Stomach smooth muscle (tissue), 2 donors: ENCODE measurements around the gene CC2D2A.

Source experiments
- H3K27ac ChIP-seq: one replicate; pipeline ENCODE4 v1.7.0; 2013; ENCODE audit warnings: mild to moderate bottlenecking, low read length, inconsistent platforms
- H3K27me3 ChIP-seq, 2 donors: one replicate each; pipeline ENCODE4 v1.7.0; 2013; ENCODE audit warnings: low read length in 2 of 2; ENCODE audit not compliant: insufficient read depth in 2 of 2, control insufficient read depth in 1 of 2
- H3K36me3 ChIP-seq, 2 donors: one replicate each; pipeline ENCODE4 v1.7.0; 2013; ENCODE audit warnings: low read length in 2 of 2; ENCODE audit not compliant: control insufficient read depth in 2 of 2, insufficient read depth in 2 of 2
- H3K4me1 ChIP-seq: one replicate; pipeline ENCODE4 v1.7.0; 2013; ENCODE audit warnings: low read length; ENCODE audit not compliant: control insufficient read depth, insufficient read depth
- H3K4me3 ChIP-seq, 2 donors: one replicate each; pipeline ENCODE4 v1.7.0; 2013; ENCODE audit warnings: low read length in 2 of 2
- H3K9ac ChIP-seq, 2 donors: one replicate each; pipeline ENCODE4 v1.7.0; 2013; ENCODE audit warnings: low read length in 2 of 2, mild to moderate bottlenecking in 1 of 2
- H3K9me3 ChIP-seq, 2 donors: one replicate each; pipeline ENCODE4 v1.7.0; 2013; ENCODE audit warnings: low read length in 2 of 2; ENCODE audit not compliant: control insufficient read depth in 2 of 2
- donor health status: healthy.
- donor health status: Pancreatic carcinoma.

The CC2D2A gene

DNA sequence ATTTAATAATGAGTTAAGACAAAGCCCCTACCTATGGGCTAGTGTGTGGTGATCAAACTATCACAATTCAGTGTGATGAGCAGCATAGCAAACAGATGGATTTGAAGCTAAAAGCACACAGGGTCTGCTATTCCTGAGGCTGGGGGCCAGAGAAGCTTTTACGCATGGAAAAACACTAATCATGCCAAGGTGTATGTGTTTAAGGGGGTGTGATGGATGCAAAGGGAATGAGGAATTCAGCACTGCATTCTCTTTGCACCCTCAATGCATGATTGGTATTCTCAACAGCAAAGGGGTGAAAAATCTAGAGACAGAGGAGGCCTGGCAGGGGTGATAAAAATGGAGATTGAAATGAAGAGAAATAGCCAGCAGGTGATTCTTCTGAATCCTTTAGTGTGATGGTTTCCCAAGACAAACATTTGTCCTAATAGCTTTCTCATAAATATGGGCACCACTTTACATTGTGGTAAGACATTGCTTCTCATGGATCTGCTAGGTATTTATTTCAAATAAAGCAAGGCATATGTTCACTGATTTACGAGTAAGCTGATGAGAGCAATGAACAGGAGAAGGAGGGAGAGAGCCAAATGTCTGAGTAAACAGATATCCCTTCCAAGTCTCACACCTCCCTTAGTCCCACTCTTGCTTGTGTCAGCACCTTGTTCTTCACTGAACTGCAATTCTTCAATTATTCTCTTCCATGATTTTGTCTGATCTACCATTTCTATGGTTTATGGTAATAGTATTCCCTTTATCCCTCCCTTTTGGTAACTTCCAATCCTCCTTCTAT, 26.1 kb upstream of the CC2D2A start:
- H3K9me3 ChIP-seq: peaks cover 0 to 3% of the 10 kb centered on the region in 2 donors
- H3K9ac ChIP-seq: no peak overlapping the region
- peaks cover 0 to 8% of the 10 kb centered on the region in 2 donors for H3K36me3 ChIP-seq
- no peak overlapping the region for H3K4me3 ChIP-seq
- H3K27me3 ChIP-seq: no peaks in the 10 kb centered on the region
- no peaks in the 10 kb centered on the region for H3K4me1 ChIP-seq
- H3K27ac ChIP-seq: no peak overlapping the region

DNA sequence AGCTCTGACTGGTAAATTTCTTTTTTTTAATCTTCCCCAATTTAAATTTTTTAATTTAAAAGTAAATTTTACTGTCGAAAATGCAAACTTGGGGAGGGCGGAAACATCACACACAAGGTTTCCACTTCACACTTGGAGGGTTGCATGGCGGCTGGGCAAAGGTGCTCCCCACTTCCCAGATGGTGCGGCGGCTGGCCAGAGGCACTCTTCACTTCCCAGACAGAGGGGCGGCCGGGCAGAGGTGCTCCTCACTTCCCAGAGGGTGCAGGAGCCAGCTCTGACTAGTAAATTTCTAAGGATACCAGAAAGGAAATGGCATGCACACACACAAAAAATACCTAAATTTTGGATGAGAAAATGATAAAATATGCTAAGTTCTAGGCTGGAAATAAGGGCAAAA, 25.4 kb upstream of the CC2D2A start:
- no peaks in the 10 kb centered on the region for H3K27me3 ChIP-seq

DNA sequence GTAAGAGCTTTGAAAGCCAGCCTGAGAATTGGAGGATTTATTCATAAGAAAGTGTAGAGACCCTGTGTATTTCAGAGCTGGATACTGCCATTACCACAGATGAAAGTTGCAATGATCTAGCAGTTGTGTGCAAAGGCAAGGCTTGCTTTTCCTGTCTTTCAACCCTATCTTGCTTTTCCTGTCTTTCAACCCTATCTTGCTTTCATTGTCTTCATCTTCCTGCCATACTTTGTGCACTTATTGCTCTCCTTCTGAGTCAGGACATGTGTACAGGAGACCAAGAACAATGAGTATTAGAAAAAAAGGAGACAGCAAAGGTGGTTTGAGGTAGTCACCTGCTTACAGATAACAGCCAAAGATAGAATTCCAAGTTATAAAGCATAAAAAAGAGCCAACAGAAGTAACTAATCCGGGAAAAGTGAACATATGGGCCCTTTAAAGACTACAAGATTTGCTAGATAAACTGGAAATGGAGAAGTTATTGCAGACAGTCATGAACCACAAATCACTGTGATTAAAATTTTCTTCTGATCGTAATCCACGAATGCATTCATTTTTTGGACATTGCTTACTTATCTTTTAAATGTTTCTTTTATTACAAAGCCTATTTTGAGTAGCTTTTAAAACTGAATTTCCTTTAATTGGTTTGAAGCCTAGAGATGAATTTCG, 24.7 kb upstream of the CC2D2A start:
- no peaks in the 10 kb centered on the region for H3K27me3 ChIP-seq
- no peaks in the 10 kb centered on the region for H3K4me1 ChIP-seq
- no peak overlapping the region for H3K27ac ChIP-seq
- H3K9me3 ChIP-seq: peaks cover 0 to 3% of the 10 kb centered on the region in 2 donors
- H3K36me3 ChIP-seq: peaks cover 0 to 8% of the 10 kb centered on the region in 2 donors
- H3K9ac ChIP-seq: no peak overlapping the region
- no peak overlapping the region for H3K4me3 ChIP-seq

More for the DNA sequence above, 25.4 kb upstream of the CC2D2A start:
- no peak overlapping the region for H3K27ac ChIP-seq
- H3K36me3 ChIP-seq: peaks cover 0 to 8% of the 10 kb centered on the region in 2 donors
- no peak overlapping the region for H3K9ac ChIP-seq
- H3K4me1 ChIP-seq: no peaks in the 10 kb centered on the region
- peaks cover 0 to 3% of the 10 kb centered on the region in 2 donors for H3K9me3 ChIP-seq
- no peak overlapping the region for H3K4me3 ChIP-seq

GRCh38 chr4:15451181-15451865, 18.4 kb upstream of the CC2D2A start:
- Histone ChIP-seq H3K27me3 (no peaks in the 10 kb centered on the region), H3K4me1 (peaks cover 25% of the 10 kb centered on the region), H3K9ac (peak overlapping the region in 1 of 2 donors; percentile 22), H3K27ac (peak overlapping the region; percentile 55), H3K9me3 (no peaks in the 10 kb centered on the region), H3K36me3 (peaks cover 0 to 2% of the 10 kb centered on the region in 2 donors), H3K4me3 (peak overlapping the region in 1 of 2 donors; percentile 29)

GRCh38 chr4:15451866-15452765, 17.6 kb upstream of the CC2D2A start:
- Histone ChIP-seq H3K4me3 (peak overlapping the region in 1 of 2 donors; percentile 29), H3K9me3 (no peaks in the 10 kb centered on the region), H3K4me1 (peaks cover 31% of the 10 kb centered on the region), H3K9ac (peak overlapping the region in 1 of 2 donors; percentile 7), H3K27ac (peak overlapping the region; percentile 55), H3K36me3 (no peaks in the 10 kb centered on the region), H3K27me3 (no peaks in the 10 kb centered on the region)

DNA sequence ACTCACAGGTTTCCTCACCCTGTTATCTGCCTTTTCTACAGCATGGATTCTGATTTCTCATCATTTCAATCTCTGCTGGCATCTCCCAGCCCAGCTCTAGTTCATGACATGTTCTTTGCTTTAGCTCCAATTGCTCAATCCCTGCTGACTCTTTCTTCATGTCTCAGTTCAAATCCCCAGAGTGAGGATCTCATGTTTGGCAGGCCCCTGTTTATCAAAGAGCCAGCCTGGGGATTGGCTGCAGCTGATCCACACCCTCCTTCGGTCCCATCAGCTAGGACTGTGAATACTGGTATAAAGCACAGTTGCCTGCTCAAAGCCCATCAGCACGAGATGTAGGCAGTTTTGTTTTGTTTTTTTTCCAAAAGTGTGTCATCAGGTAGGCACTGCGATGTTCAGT, 14.4 kb upstream of the CC2D2A start:
- Histone ChIP-seq H3K27ac (no peak overlapping the region), H3K9ac (no peak overlapping the region), H3K27me3 (no peaks in the 10 kb centered on the region), H3K36me3 (no peaks in the 10 kb centered on the region), H3K9me3 (no peaks in the 10 kb centered on the region), H3K4me3 (no peak overlapping the region), H3K4me1 (peaks cover 44% of the 10 kb centered on the region)

DNA sequence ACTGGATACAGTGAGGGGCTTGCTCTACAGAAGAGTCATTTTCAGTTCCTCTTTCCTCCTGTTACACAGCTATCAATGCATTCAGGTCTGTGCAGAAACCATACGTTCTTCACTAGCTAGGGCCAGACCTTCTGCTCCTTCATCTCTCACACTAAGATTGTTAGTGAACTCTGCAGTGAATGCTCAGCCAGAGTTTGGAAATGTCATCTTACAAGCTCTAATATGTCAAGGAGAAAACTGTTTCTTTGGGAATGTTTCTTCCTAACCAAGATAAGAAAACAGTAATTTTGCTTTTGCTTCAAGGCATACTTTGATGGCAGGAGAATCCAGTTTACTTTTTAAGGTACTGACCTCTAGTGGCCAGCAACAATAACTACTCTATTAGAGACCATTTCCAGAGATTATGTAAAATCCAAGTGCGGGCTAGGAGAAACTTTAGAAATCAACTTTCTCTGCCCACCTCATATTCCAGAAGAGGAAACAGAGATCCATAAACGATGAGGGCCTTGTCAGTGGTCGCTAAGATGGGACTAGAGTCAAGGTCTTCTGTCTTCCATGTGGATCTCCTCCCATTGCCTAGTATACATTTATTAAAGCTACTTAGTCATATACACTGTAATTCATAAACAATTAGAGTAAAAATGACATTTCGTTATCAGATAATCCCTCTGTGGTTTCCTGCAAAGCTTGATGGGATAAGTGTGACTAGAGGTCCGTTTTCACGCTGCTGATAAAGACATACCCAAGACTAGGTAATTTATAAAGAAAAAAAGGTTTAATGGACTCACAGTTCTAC, 12.1 kb upstream of the CC2D2A start:
- H3K4me3 ChIP-seq: peak overlapping the region; percentile 14 to 44
- peak overlapping the region; percentile 42 for H3K27ac ChIP-seq
- H3K4me1 ChIP-seq: peaks cover 25% of the 10 kb centered on the region
- H3K9me3 ChIP-seq: no peaks in the 10 kb centered on the region
- H3K9ac ChIP-seq: peak overlapping the region in 1 of 2 donors; percentile 62
- no peaks in the 10 kb centered on the region for H3K27me3 ChIP-seq
- no peaks in the 10 kb centered on the region for H3K36me3 ChIP-seq

- H3K27ac ChIP-seq: no peak overlapping the region
- H3K9me3 ChIP-seq: no peaks in the 10 kb centered on the region
- no peak overlapping the region for H3K9ac ChIP-seq
- H3K4me1 ChIP-seq: peaks cover 25% of the 10 kb centered on the region
- no peaks in the 10 kb centered on the region for H3K36me3 ChIP-seq
- H3K27me3 ChIP-seq: no peaks in the 10 kb centered on the region
- no peak overlapping the region for H3K4me3 ChIP-seq
Observed at GRCh38 chr4:15458616-15459015, 11.1 kb upstream of the CC2D2A start.

DNA sequence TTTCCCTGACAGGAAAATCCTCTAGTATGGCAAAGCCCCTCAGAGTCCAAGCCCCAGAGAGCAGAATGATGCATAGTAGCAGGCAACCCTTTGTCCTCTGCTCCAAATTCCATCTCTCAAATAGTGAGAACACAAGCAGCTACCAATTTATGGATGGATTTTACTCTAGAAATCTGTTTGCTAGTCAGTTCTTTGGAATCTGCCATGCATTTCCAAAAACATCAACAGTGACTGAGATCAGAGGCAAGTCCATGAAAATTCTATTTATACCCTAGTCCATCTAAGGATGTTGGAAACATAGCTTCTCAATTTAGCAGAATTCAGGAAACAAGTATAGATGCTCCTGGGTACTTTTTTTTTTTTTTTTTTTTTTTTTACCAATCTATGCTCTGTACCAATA, 10.0 kb upstream of the CC2D2A start:
- Histone ChIP-seq H3K4me3 (no peak overlapping the region), H3K9me3 (no peaks in the 10 kb centered on the region)

More for the DNA sequence above, 10.0 kb upstream of the CC2D2A start:
- H3K9ac ChIP-seq: no peak overlapping the region
- H3K27ac ChIP-seq: no peak overlapping the region
- no peaks in the 10 kb centered on the region for H3K27me3 ChIP-seq
- H3K36me3 ChIP-seq: no peaks in the 10 kb centered on the region
- H3K4me1 ChIP-seq: peaks cover 25% of the 10 kb centered on the region
